Spinal cord (tissue), 10 donors: ENCODE results near the gene ZNF469. TPM values are rescaled to one million over a fixed set of nuclear protein-coding genes. Genes with fewer than 3 reads are reported as not detected.
A peak's percentile ranks its signal among the peaks of the same experiment; 100 is the strongest.

Source experiments
- DNase-seq, 6 donors: peaks; one replicate each; pipeline versions ENCODE4 v3.0.0 to v3.0.0-alpha.2; 2013 to 2015; ENCODE audit warnings: low spot score in 6 of 6, low read depth in 4 of 6
- H3K27ac ChIP-seq: one replicate; pipeline ENCODE4 v1.5.1; 2013; ENCODE audit warnings: low read depth, low read length, control low read depth
- H3K27me3 ChIP-seq: one replicate; pipeline ENCODE4 v1.6.1; 2013; ENCODE audit warnings: low read length; ENCODE audit not compliant: control insufficient read depth, insufficient read depth
- H3K36me3 ChIP-seq: one replicate; pipeline ENCODE4 v1.6.1; 2013; ENCODE audit warnings: low read length; ENCODE audit not compliant: control insufficient read depth, insufficient read depth
- H3K4me1 ChIP-seq: one replicate; pipeline ENCODE4 v1.6.1; 2013; ENCODE audit warnings: low read length; ENCODE audit not compliant: control insufficient read depth, insufficient read depth
- H3K4me3 ChIP-seq: one replicate; pipeline ENCODE4 v1.5.1; 2013; ENCODE audit warnings: low read depth, low read length, control low read depth
- H3K9me3 ChIP-seq: one replicate; pipeline ENCODE4 v1.6.1; 2013; ENCODE audit warnings: low read length; ENCODE audit not compliant: control insufficient read depth, insufficient read depth
- WGBS: methylation state at CpG from one replicate; pipeline ENCODE4 v1.1.5; 2013; ENCODE audit warnings: missing lambda C conversion rate; ENCODE audit not compliant: insufficient coverage; 5-methylcytosine and 5-hydroxymethylcytosine counted together
- polyA plus RNA-seq, 2 donors: library from polyadenylated mRNA; unstranded; fragments of 120-200 nt; gene quantifications; one replicate each; pipeline ENCODE4 v1.2.1, GENCODE V29; 2013; ENCODE audit not compliant: insufficient read length in 2 of 2
- total RNA-seq, 2 donors: library from RNA; depleted of rRNA in 1 of 2; stranded (reverse); fragments of 120-200 nt in 1 of 2; fragments of >200 nt in 1 of 2; gene quantifications; one replicate each; pipeline versions ENCODE4 v1.2.3 to v1.2.4, GENCODE V29; 2013 to 2014
- donor health status: healthy.

Gene ZNF469
- total and polyA plus RNA-seq, 4 donors: 3.2 to 11.1 (median 5.8) TPM

DNA sequence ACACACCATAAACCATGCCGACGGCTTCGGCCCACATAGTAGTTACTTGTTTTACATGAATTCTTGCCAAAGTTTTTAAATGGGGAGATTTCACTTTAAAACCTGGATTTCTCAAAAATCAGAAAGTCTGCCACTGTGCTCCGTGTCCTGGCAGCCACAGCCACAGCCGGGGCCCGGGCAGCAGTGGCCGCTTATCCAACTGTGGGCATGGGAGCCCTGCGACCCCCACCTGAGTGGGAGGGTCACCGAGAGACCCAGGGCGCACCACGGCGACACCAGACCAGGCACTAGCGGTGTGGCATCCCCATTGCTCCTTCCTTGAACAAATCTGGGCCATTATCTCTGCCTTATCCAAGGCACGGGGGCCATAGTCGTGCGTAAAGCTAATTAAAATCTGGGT is 30.0 kb downstream of the ZNF469 start:
- 74% methylated on average over 13 of the region's 16 CpGs for WGBS
- H3K27ac ChIP-seq: no peak overlapping the region

GRCh38 chr16:88413231-88413630 is 30.5 kb downstream of the ZNF469 start:
- peaks cover 29% of the 10 kb centered on the region for H3K4me1 ChIP-seq
- 76% methylated on average over 11 of the region's 12 CpGs for WGBS

More for the DNA sequence above, 30.0 kb downstream of the ZNF469 start:
- Histone ChIP-seq H3K9me3 (no peaks in the 10 kb centered on the region), H3K4me1 (peaks cover 29% of the 10 kb centered on the region), H3K36me3 (peaks cover 39% of the 10 kb centered on the region), H3K27me3 (no peaks in the 10 kb centered on the region), H3K4me3 (no peak overlapping the region)
- DNase-seq: no peak

GRCh38 chr16:88413631-88414030 is 30.9 kb downstream of the ZNF469 start:
- H3K36me3 ChIP-seq: peaks cover 39% of the 10 kb centered on the region
- DNase-seq: no peak
- H3K27me3 ChIP-seq: no peaks in the 10 kb centered on the region
- peaks cover 25% of the 10 kb centered on the region for H3K4me1 ChIP-seq
- H3K27ac ChIP-seq: no peak overlapping the region
- WGBS: 93% methylated on average over 11 of the region's 12 CpGs
- H3K9me3 ChIP-seq: no peaks in the 10 kb centered on the region
- no peak overlapping the region for H3K4me3 ChIP-seq

More at GRCh38 chr16:88413231-88413630, 30.5 kb downstream of the ZNF469 start:
- Histone ChIP-seq H3K27me3 (no peaks in the 10 kb centered on the region), H3K4me3 (no peak overlapping the region), H3K9me3 (no peaks in the 10 kb centered on the region), H3K27ac (no peak overlapping the region), H3K36me3 (peaks cover 39% of the 10 kb centered on the region)
- no peak for DNase-seq

DNA sequence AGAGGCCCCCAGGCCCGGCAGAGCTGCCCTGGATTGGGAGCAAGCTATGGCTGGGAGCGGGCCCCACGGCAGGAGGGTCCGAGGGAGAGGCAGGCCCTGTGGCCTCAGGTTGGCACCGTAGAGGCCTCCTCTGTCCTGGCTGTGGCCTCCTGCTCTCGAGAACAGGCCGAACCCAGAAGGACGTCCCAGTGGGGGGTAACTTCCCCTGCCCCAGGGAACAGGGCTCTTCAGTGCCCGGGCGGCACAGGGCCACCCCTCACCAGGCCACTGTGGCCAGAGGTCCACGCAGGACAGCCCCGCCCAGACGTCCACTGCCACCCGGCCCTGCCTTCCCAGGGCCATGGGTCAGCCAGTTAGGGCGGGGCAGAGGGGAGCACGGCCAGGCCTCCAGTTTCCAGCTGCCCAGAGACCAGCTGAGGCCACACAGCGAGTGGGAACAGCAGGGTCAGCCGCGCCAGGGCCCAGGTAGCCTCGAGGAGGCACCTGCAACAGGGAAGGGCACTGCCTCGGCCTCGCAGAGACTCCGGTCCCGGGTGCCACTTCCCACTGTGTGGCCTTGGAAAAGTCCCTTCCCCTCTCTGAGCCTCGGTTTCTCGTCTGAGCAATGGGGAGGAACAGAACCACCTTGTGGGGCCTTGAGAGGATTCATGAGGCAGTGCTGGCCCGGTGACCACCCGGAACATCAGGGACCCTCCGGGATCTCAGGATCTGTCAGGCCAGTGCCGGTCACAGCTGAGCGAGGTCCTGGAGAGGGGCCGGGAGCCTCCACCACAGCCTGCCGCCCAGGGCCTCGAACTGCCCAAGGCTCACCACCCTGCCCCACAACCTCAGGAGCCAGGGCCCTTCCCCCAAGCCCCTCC is 32.0 kb downstream of the ZNF469 start:
- Histone ChIP-seq H3K4me1 (peaks cover 18% of the 10 kb centered on the region), H3K36me3 (peaks cover 41% of the 10 kb centered on the region), H3K9me3 (no peaks in the 10 kb centered on the region), H3K27ac (no peak overlapping the region), H3K4me3 (no peak overlapping the region), H3K27me3 (no peaks in the 10 kb centered on the region)
- 90% methylated on average over 34 of the region's 34 CpGs for WGBS
- no peak for DNase-seq

- Histone ChIP-seq H3K36me3 (peaks cover 44% of the 10 kb centered on the region), H3K27ac (no peak overlapping the region), H3K4me3 (no peak overlapping the region), H3K4me1 (peaks cover 18% of the 10 kb centered on the region), H3K27me3 (no peaks in the 10 kb centered on the region), H3K9me3 (no peaks in the 10 kb centered on the region)
- 80% methylated on average over 5 of the region's 5 CpGs for WGBS
- DNase-seq: no peak
These were observed 32.6 kb downstream of the ZNF469 start for GRCh38 chr16:88415381-88415705.

- 52% methylated on average over 22 of the region's 29 CpGs for WGBS
- Histone ChIP-seq H3K27me3 (no peaks in the 10 kb centered on the region), H3K4me1 (peaks cover 18% of the 10 kb centered on the region), H3K9me3 (no peaks in the 10 kb centered on the region), H3K36me3 (peaks cover 42% of the 10 kb centered on the region), H3K27ac (no peak overlapping the region), H3K4me3 (no peak overlapping the region)
- DNase-seq: peak in 1 of 6 donors; percentile 61
These were observed 33.1 kb downstream of the ZNF469 start for GRCh38 chr16:88415713-88416323.

GRCh38 chr16:88416686-88417085 is 33.9 kb downstream of the ZNF469 start:
- peaks cover 18% of the 10 kb centered on the region for H3K4me1 ChIP-seq
- no peak overlapping the region for H3K27ac ChIP-seq
- H3K9me3 ChIP-seq: no peaks in the 10 kb centered on the region
- no peak overlapping the region for H3K4me3 ChIP-seq
- peaks cover 37% of the 10 kb centered on the region for H3K36me3 ChIP-seq
- H3K27me3 ChIP-seq: no peaks in the 10 kb centered on the region
- WGBS: 83% methylated on average over 16 of the region's 17 CpGs
- DNase-seq: no peak

DNA sequence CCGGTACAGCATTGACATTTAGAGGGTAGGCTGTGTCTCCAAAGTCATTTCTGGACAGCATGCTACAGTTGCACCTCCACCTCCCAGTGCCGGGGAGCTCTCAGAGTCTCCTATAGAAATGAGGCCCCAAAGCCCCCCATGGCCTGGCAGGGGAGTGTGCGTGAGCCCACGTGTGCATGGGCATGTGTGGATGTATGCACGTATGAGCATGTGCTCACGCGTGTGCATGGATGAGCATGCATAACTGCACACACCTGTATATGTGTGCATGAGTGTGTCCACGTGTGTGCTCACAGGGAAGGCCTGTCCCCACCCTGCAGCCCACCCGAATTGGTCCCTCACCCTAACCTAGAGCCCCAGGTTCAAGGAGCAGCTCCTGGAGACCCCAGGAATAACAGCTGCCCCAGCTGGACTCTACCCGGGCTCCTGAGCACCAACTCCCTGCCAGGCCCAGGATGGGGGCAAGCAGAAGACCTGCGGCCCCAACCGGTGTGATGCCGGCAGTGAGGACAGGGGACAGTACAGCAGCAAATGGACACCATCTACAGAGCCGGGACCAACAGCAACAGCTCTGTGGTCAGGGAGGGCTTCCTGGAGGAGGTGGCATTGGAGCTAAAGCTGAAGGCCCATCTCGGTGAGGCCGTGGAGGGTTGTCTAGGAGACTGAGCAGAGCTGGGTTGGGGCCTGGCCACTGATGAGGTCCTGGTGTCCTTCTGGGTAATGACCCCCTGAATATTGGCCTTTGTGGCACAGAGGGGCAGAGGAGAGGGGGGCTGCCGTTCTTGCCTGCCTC is 35.1 kb downstream of the ZNF469 start:
- no peak for DNase-seq
- no peak overlapping the region for H3K27ac ChIP-seq
- 86% methylated on average over 16 of the region's 17 CpGs for WGBS
- H3K27me3 ChIP-seq: no peaks in the 10 kb centered on the region
- H3K36me3 ChIP-seq: peaks cover 34% of the 10 kb centered on the region
- no peaks in the 10 kb centered on the region for H3K9me3 ChIP-seq
- H3K4me1 ChIP-seq: peaks cover 15% of the 10 kb centered on the region
- H3K4me3 ChIP-seq: no peak overlapping the region

GRCh38 chr16:88418869-88419268 is 36.1 kb downstream of the ZNF469 start:
- no peaks in the 10 kb centered on the region for H3K9me3 ChIP-seq
- no peaks in the 10 kb centered on the region for H3K27me3 ChIP-seq
- WGBS: 70% methylated on average over 18 of the region's 18 CpGs
- DNase-seq: no peak
- H3K4me3 ChIP-seq: no peak overlapping the region
- H3K36me3 ChIP-seq: peaks cover 27% of the 10 kb centered on the region
- peaks cover 16% of the 10 kb centered on the region for H3K4me1 ChIP-seq
- H3K27ac ChIP-seq: no peak overlapping the region
